Measurements from ENCODE around the gene RPS16.

- TF ChIP-seq CTCF (conservative IDR thresholded peaks at IDR 0.05 in 1 of 2, IDR thresholded peaks at IDR 0.05 in 1 of 2; ENCODE audit: extremely low read depth in 1 of 2, insufficient read depth in 1 of 2, low read depth in 1 of 2, low read length in 2 of 2): no peak
- TF ChIP-seq EZH2 (IDR thresholded peaks at IDR 0.05; ENCODE audit: borderline replicate concordance, low read length): no peak
These were observed 33.1 kb downstream of the RPS16 start for GRCh38 chr19:39402346-39403300.

Measured in mammary epithelial cell (primary cell).